Kidney (tissue), 22 donors: ENCODE results near the gene LNPK. TPM values are rescaled to one million over a fixed set of nuclear protein-coding genes. Genes with fewer than 3 reads are reported as not detected.

Experiments used
- DNase-seq, 5 donors: peaks; one replicate each; pipeline ENCODE4 v3.0.0-alpha.2; 2013 to 2020
- FAIRE-seq: peaks from 2 replicates; lab custom pipeline; 2012; peaks lifted over from hg19 to GRCh38; lab: Jason Lieb, UNC
- H3K27ac ChIP-seq, 2 donors: one replicate each; pipeline ENCODE4 v1.7.0; 2013; ENCODE audit warnings: low read depth in 2 of 2, low read length in 2 of 2, inconsistent platforms in 1 of 2
- H3K27me3 ChIP-seq: one replicate; pipeline ENCODE4 v1.7.1; 2013; ENCODE audit warnings: low read length, inconsistent platforms; ENCODE audit not compliant: control insufficient read depth, insufficient read depth
- H3K36me3 ChIP-seq, 3 donors: one replicate each; pipeline versions ENCODE4 v1.7.0 to v1.7.1; 2013; ENCODE audit warnings: low read length in 3 of 3, control low read depth in 1 of 3, inconsistent platforms in 1 of 3; ENCODE audit not compliant: insufficient read depth in 3 of 3, control insufficient read depth in 2 of 3
- H3K4me1 ChIP-seq, 3 donors: one replicate each; pipeline versions ENCODE4 v1.7.0 to v1.7.1; 2013; ENCODE audit warnings: low read length in 3 of 3, inconsistent platforms in 1 of 3, low read depth in 1 of 3; ENCODE audit not compliant: control insufficient read depth in 2 of 3, insufficient read depth in 2 of 3
- H3K4me3 ChIP-seq, 3 donors: one replicate each; pipeline versions ENCODE4 v1.7.0 to v1.8.1; 2013; ENCODE audit warnings: low read length in 3 of 3, control low read depth in 1 of 3, inconsistent platforms in 1 of 3
- H3K9ac ChIP-seq, 3 donors: one replicate each; pipeline versions ENCODE4 v1.7.0 to v1.7.1; 2013; ENCODE audit warnings: low read length in 3 of 3, control low read depth in 1 of 3, inconsistent platforms in 1 of 3
- H3K9me3 ChIP-seq, 3 donors: one replicate each; pipeline versions ENCODE4 v1.7.0 to v1.7.1; 2013; ENCODE audit warnings: low read length in 3 of 3, control low read depth in 1 of 3, inconsistent platforms in 1 of 3; ENCODE audit not compliant: control insufficient read depth in 2 of 3, insufficient read depth in 1 of 3
- CTCF ChIP-seq: IDR thresholded peaks from 3 replicates; pipeline ENCODE4 v1.5.1; 2012; ENCODE audit warnings: mild to moderate bottlenecking, moderate library complexity, borderline replicate concordance; ENCODE audit not compliant: insufficient read depth; ENCODE audit errors: extremely low read depth
- intact Hi-C: fragments of 100-400 bp; cut with DNase I; formaldehyde crosslinking; loops from one replicate; pipeline ENCODE4 v1.11.1; 2022
- long read RNA-seq, 10 donors: library from polyadenylated mRNA in 1 of 10; unstranded in 1 of 10; transcript quantifications; one replicate each; pipeline ENCODE4 v2.0.0 and lab custom pipeline, GENCODE V29; 2021 to 2026
- polyA plus RNA-seq: library from polyadenylated mRNA; stranded (reverse); fragments of 350-450 nt; fragmentation: Illumina TruSeq; extraction: RNeasy Lipid Tissue Mini Kit (QIAGEN cat#74804); gene quantifications from one replicate; pipeline ENCODE4 v1.2.3, GENCODE V29; 2014; ENCODE audit warnings: low read depth, low replicate concordance; ENCODE audit not compliant: insufficient read depth
- total RNA-seq: library from RNA; stranded (reverse); fragmentation: NEBNext Ultra II Directional; extraction: Animal tissue kit (Norgen Biotek cat#: 25700); gene quantifications from one replicate; pipeline ENCODE4 v1.2.1, GENCODE V29; 2021
- donor health status: control.
- donor health status: control.
- donor health status: control.
- donor health status: control.
- donor health status: control.
- donor health status: DM: yes; HTN: yes; CAD: no.
- donor health status: Normal renal cell carcinoma (clear cell type).

Gene LNPK, protein sequence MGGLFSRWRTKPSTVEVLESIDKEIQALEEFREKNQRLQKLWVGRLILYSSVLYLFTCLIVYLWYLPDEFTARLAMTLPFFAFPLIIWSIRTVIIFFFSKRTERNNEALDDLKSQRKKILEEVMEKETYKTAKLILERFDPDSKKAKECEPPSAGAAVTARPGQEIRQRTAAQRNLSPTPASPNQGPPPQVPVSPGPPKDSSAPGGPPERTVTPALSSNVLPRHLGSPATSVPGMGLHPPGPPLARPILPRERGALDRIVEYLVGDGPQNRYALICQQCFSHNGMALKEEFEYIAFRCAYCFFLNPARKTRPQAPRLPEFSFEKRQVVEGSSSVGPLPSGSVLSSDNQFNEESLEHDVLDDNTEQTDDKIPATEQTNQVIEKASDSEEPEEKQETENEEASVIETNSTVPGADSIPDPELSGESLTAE
- total RNA-seq (29.0 TPM), polyA plus RNA-seq (5.1 TPM)
- long read RNA-seq, donor 1, full-length matches to known transcripts, result 4 of 4 reads
- long read RNA-seq, donor 1, partial matches to known transcripts, result 0 of 4 reads
- long read RNA-seq, donor 1, other reads (novel, unspliced or antisense), result 0 of 4 reads
- long read RNA-seq, donor 2, full-length matches to known transcripts, result 6 of 6 reads
- long read RNA-seq, donor 2, partial matches to known transcripts, result 0 of 6 reads
- long read RNA-seq, donor 2, other reads (novel, unspliced or antisense), result 0 of 6 reads
- long read RNA-seq, donor 3, full-length matches to known transcripts, result 4 of 4 reads
- long read RNA-seq, donor 3, partial matches to known transcripts, result 0 of 4 reads
- long read RNA-seq, donor 3, other reads (novel, unspliced or antisense), result 0 of 4 reads
- long read RNA-seq, donor 4, full-length matches to known transcripts, result 6 of 6 reads
- long read RNA-seq, donor 4, partial matches to known transcripts, result 0 of 6 reads
- long read RNA-seq, donor 4, other reads (novel, unspliced or antisense), result 0 of 6 reads
- long read RNA-seq, donor 5, result 0 reads
- long read RNA-seq, donor 6, result 0 reads
- long read RNA-seq, donor 7, full-length matches to known transcripts, result 6 of 9 reads
- long read RNA-seq, donor 7, partial matches to known transcripts, result 0 of 9 reads
- long read RNA-seq, donor 7, other reads (novel, unspliced or antisense), result 3 of 9 reads
- long read RNA-seq, donor 8, full-length matches to known transcripts, result 4 of 4 reads
- long read RNA-seq, donor 8, partial matches to known transcripts, result 0 of 4 reads
- long read RNA-seq, donor 8, other reads (novel, unspliced or antisense), result 0 of 4 reads
- long read RNA-seq, donor 9, full-length matches to known transcripts, result 2 of 2 reads
- long read RNA-seq, donor 9, partial matches to known transcripts, result 0 of 2 reads
- long read RNA-seq, donor 9, other reads (novel, unspliced or antisense), result 0 of 2 reads
- long read RNA-seq, donor 10, full-length matches to known transcripts, result 4 of 4 reads
- long read RNA-seq, donor 10, partial matches to known transcripts, result 0 of 4 reads
- long read RNA-seq, donor 10, other reads (novel, unspliced or antisense), result 0 of 4 reads

GRCh38 chr2:176001916-176002687 lies at the start of gene LNPK:
LNPK (minus strand) TSS chr2:176002267; CDS start chr2:175995584, 6,683 bp downstream.
- DNase-seq, result peak; percentile 96 to 98 (median 97)
- intact Hi-C loops, result no loop called here
- FAIRE-seq, result no peak

GRCh38 chr2:176039375-176039774 lies 37.3 kb upstream of the LNPK start:
- Histone ChIP-seq H3K36me3 (no peaks in the 10 kb centered on the region), H3K9ac (no peak overlapping the region), H3K27ac (no peak overlapping the region), H3K9me3 (no peaks in the 10 kb centered on the region), H3K4me3 (no peak overlapping the region), H3K4me1 (no peaks in the 10 kb centered on the region), H3K27me3 (no peaks in the 10 kb centered on the region)
- FAIRE-seq (no peak), DNase-seq (no peak)
- no peak for TF ChIP-seq CTCF
- intact Hi-C loops, result no loop called here

More at GRCh38 chr2:176001916-176002687, at the start of gene LNPK:
- Histone ChIP-seq H3K4me1 (peaks cover 0 to 4% (median 0%) of the 10 kb centered on the region in 3 donors), H3K27ac (peak within 1 kb of the TSS; percentile 68 to 71), H3K9me3 (no peaks in the 10 kb centered on the region), H3K36me3 (no peaks in the 10 kb centered on the region), H3K9ac (peak within 1 kb of the TSS; percentile 68 to 88 (median 84)), H3K4me3 (peak within 1 kb of the TSS; percentile 83 to 89 (median 86)), H3K27me3 (no peaks in the 10 kb centered on the region)
- TF ChIP-seq CTCF, result no peak

GRCh38 chr2:176038694-176039093 lies 36.6 kb upstream of the LNPK start:
- DNase-seq (no peak), FAIRE-seq (no peak)
- TF ChIP-seq CTCF, result no peak
- H3K4me1 ChIP-seq, result no peaks in the 10 kb centered on the region
- no peak overlapping the region for H3K27ac ChIP-seq
- H3K9ac ChIP-seq, result no peak overlapping the region
- H3K36me3 ChIP-seq, result no peaks in the 10 kb centered on the region
- intact Hi-C loops, result no loop called here
- no peak overlapping the region for H3K4me3 ChIP-seq
- no peaks in the 10 kb centered on the region for H3K27me3 ChIP-seq
- H3K9me3 ChIP-seq, result no peaks in the 10 kb centered on the region
